Endothelial cell of umbilical vein (primary cell): ENCODE data around the gene CORO2B. TPM values are rescaled to one million over a fixed set of nuclear protein-coding genes. Genes with fewer than 3 reads are reported as not detected.

Experiments
- BruUV-seq: library from RNA; stranded (reverse); fragments of 400-500 nt; replicated peaks from 2 replicates; lab custom pipeline; 2021; lab: Mats Ljungman, UMichigan
- CTCF ChIA-PET: fragments of 300-600, 350-600 bp; sonication (Branson Sonifier 250); formaldehyde crosslinking; loops from one replicate; lab custom pipeline; 2021; ENCODE audit warnings: antibody characterized with exemption, inconsistent platforms; lab: Charles Lee
- POLR2A ChIA-PET: fragments of 300-600, 350-600 bp; sonication (Branson Sonifier 250); formaldehyde crosslinking; loops from one replicate; lab custom pipeline; 2021; ENCODE audit warnings: antibody characterized with exemption, inconsistent platforms; lab: Charles Lee
- DNase-seq: peaks from one replicate; pipeline ENCODE4 v3.0.0-alpha.2; 2011; ENCODE audit warnings: low read depth, low spot score
- FAIRE-seq: peaks from 2 replicates; lab custom pipeline; 2011; peaks lifted over from hg19 to GRCh38; lab: Jason Lieb, UNC
- H2AFZ ChIP-seq: 2 replicates; pipeline ENCODE4 v1.6.0; 2012; ENCODE audit warnings: low read depth, low read length, control low read depth, inconsistent platforms
- H3K27ac ChIP-seq: 2 replicates; pipeline ENCODE4 v1.5.1; 2011; ENCODE audit warnings: low read depth, mild to moderate bottlenecking, control low read depth, low read length, moderate library complexity; ENCODE audit not compliant: insufficient read depth
- H3K27me3 ChIP-seq, 2 experiments: 2 replicates each; pipeline versions ENCODE4 v1.6.0 to v1.6.1; 2011; ENCODE audit warnings: low read length in 2 of 2, mixed read lengths in 1 of 2; ENCODE audit not compliant: control insufficient read depth in 2 of 2, insufficient read depth in 2 of 2
- H3K36me3 ChIP-seq, 2 experiments: 2 replicates in 1 of 2; 3 replicates in 1 of 2; pipeline ENCODE4 v1.5.1; 2011; ENCODE audit warnings: low read length in 2 of 2, mild to moderate bottlenecking in 1 of 2, moderate library complexity in 1 of 2; ENCODE audit not compliant: control insufficient read depth in 2 of 2, insufficient read depth in 2 of 2; ENCODE audit errors: extremely low read depth in 1 of 2
- H3K4me1 ChIP-seq: 3 replicates; pipeline ENCODE4 v1.5.1; 2011; ENCODE audit warnings: mild to moderate bottlenecking, low read length; ENCODE audit not compliant: control insufficient read depth, insufficient read depth; ENCODE audit errors: extremely low read depth
- H3K4me2 ChIP-seq: 2 replicates; pipeline ENCODE4 v1.6.1; 2011; ENCODE audit warnings: low read length, control low read depth, mixed read lengths; ENCODE audit not compliant: insufficient read depth
- H3K4me3 ChIP-seq, 3 experiments: fragments of 200-600 bp in 1 of 3; sonication (generic), shearing (Covaris generic) in 1 of 3; replicated peaks in 1 of 3; 2 replicates each; pipeline ENCODE4 v1.5.1; 2011 to 2016; ENCODE audit warnings: control low read depth in 3 of 3, low read length in 3 of 3, mild to moderate bottlenecking in 2 of 3, inconsistent platforms in 1 of 3, low read depth in 1 of 3, moderate library complexity in 1 of 3; ENCODE audit not compliant: insufficient read depth in 1 of 3
- H3K79me2 ChIP-seq: 2 replicates; pipeline ENCODE4 v1.6.0; 2012; ENCODE audit warnings: low read length, inconsistent platforms; ENCODE audit not compliant: control insufficient read depth, insufficient read depth
- H3K9ac ChIP-seq: replicated peaks from 2 replicates; pipeline ENCODE3; 2011; ENCODE audit warnings: low read length, control low read depth; ENCODE audit not compliant: insufficient read depth; ENCODE audit errors: extremely low read depth
- H3K9me1 ChIP-seq: replicated peaks from 3 replicates; pipeline ENCODE4 v1.6.0; 2011; ENCODE audit warnings: mild to moderate bottlenecking, low read length; ENCODE audit not compliant: control insufficient read depth, insufficient read depth; ENCODE audit errors: extremely low read depth
- H3K9me3 ChIP-seq: replicated peaks from 2 replicates; pipeline ENCODE4 v1.5.1; 2012; ENCODE audit warnings: low read length, inconsistent platforms; ENCODE audit not compliant: control insufficient read depth, insufficient read depth
- H4K20me1 ChIP-seq: replicated peaks from 2 replicates; pipeline ENCODE3; 2011; ENCODE audit warnings: mild to moderate bottlenecking, low read length; ENCODE audit not compliant: control insufficient read depth, insufficient read depth; ENCODE audit errors: extremely low read depth
- CTCF ChIP-seq, 2 donors: IDR thresholded peaks; 1 replicate in 1 of 2; 2 replicates in 1 of 2; pipeline ENCODE4 v1.5.1; 2011; ENCODE audit warnings: low read length in 2 of 2, mild to moderate bottlenecking in 2 of 2, moderate library complexity in 2 of 2, control low read depth in 1 of 2, inconsistent platforms in 1 of 2, low read depth in 1 of 2; ENCODE audit not compliant: insufficient read depth in 1 of 2; ENCODE audit errors: extremely low read depth in 1 of 2
- EZH2 ChIP-seq: IDR thresholded peaks from 2 replicates; pipeline ENCODE4 v1.6.1; 2012; ENCODE audit warnings: borderline replicate concordance, low read depth, mild to moderate bottlenecking, moderate library complexity, low read length, inconsistent platforms; ENCODE audit not compliant: severe bottlenecking
- FOS ChIP-seq: IDR thresholded peaks from 2 replicates; pipeline ENCODE4 v1.6.1; 2011; ENCODE audit warnings: mild to moderate bottlenecking, low read length, moderate library complexity, borderline replicate concordance; ENCODE audit not compliant: insufficient read depth
- GATA2 ChIP-seq: IDR thresholded peaks from 2 replicates; pipeline ENCODE4 v1.7.0; 2011; ENCODE audit warnings: low read depth, mild to moderate bottlenecking, moderate library complexity, mixed read lengths, low read length; ENCODE audit not compliant: insufficient read length, insufficient read depth
- JUN ChIP-seq: IDR thresholded peaks from 2 replicates; pipeline ENCODE4 v1.6.1; 2011; ENCODE audit warnings: borderline replicate concordance, low read depth; ENCODE audit not compliant: insufficient read length, insufficient read depth
- MYC ChIP-seq: IDR thresholded peaks from one replicate; pipeline ENCODE4 v1.6.1; 2011; ENCODE audit warnings: mild to moderate bottlenecking, low read depth, low read length
- POLR2A ChIP-seq: IDR thresholded peaks from 2 replicates; pipeline ENCODE4 v1.6.1; 2012; ENCODE audit warnings: low read depth, mild to moderate bottlenecking, control low read depth, low read length
- POLR2AphosphoS5 ChIP-seq: IDR thresholded peaks from 2 replicates; pipeline ENCODE4 v1.6.1; 2012; ENCODE audit warnings: low read depth, mild to moderate bottlenecking, control low read depth, low read length, moderate library complexity; ENCODE audit not compliant: insufficient read depth
- dilution Hi-C: fragments of 300-500 bp; cut with MboI; formaldehyde crosslinking; loops from one replicate; pipeline ENCODE4 v1.15.0; 2019; ENCODE audit warnings: low sequenced_read_pairs; ENCODE audit not compliant: extremely low pct_ligation_motif_present
- intact Hi-C: fragments of 100-400 bp; cut with micrococcal nuclease; formaldehyde crosslinking; loops from one replicate; pipeline ENCODE4 v1.10.0; 2022
- polyA plus RNA-seq, 4 experiments: library from polyadenylated mRNA; depleted of rRNA in 3 of 4; stranded (reverse) in 3 of 4; unstranded in 1 of 4; fragments of >200 nt; gene quantifications; 2 replicates each; pipeline versions ENCODE4 v1.2.1 to v1.2.3, GENCODE V29; 2011 to 2012; ENCODE audit warnings: missing spikeins in 1 of 4
- total RNA-seq: library from RNA; stranded (reverse); gene quantifications from 2 replicates; pipeline ENCODE4 v1.2.3, GENCODE V29; 2021
- TF ChIP-seq, protein P1 (sequence below): IDR thresholded peaks from 2 replicates; pipeline ENCODE4 v1.6.1; 2011; ENCODE audit not compliant: insufficient read depth, insufficient read length

The CORO2B gene
- total and polyA plus RNA-seq, 2 donors (not counting 3 experiments of a cell fraction or from before 2014, with no cell fraction given) = 2.4 to 3.7 TPM

- BruUV-seq = no TSS peak
- Histone ChIP-seq H3K4me2 (peak overlapping the region; percentile 31), H3K79me2 (no peaks in the 10 kb centered on the region), H3K27ac (no peak overlapping the region), H3K9ac (no peak overlapping the region), H2AFZ (peak overlapping the region; percentile 15), H3K4me1 (peaks cover 24% of the 10 kb centered on the region), H3K9me3 (no peaks in the 10 kb centered on the region), H3K4me3 (no peak overlapping the region), H3K27me3 (no peaks in the 10 kb centered on the region), H4K20me1 (no peaks in the 10 kb centered on the region), H3K9me1 (no peaks in the 10 kb centered on the region), H3K36me3 (no peaks in the 10 kb centered on the region)
- DNase-seq (peak; percentile 79), FAIRE-seq (no peak)
- no peak for TF ChIP-seq CTCF (IDR thresholded peaks at IDR 0.05; ENCODE audit: extremely low read depth in 1 of 2, insufficient read depth in 1 of 2, low read depth in 1 of 2, low read length in 2 of 2)
- TF ChIP-seq EZH2 = no peak
- TF ChIP-seq POLR2AphosphoS5 = no peak
- TF ChIP-seq FOS = no peak
- no peak for TF ChIP-seq GATA2
- no peak for TF ChIP-seq POLR2A
- TF ChIP-seq, protein P1, sequence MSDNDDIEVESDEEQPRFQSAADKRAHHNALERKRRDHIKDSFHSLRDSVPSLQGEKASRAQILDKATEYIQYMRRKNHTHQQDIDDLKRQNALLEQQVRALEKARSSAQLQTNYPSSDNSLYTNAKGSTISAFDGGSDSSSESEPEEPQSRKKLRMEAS = no peak
- no peak for TF ChIP-seq JUN
- TF ChIP-seq MYC = no peak
- CTCF ChIA-PET = interaction anchor here (0.8 to 2.2 kb wide), 9 partner anchors 9 to 398 kb away, joined by 3 to 8 read pairs (median 4); no protein-coding TSS in a partner anchor
- POLR2A ChIA-PET = no interaction called here
- intact Hi-C loops (no loop called here), dilution Hi-C loops (no loop called here)
These were observed 125.8 kb downstream of the CORO2B start for GRCh38 chr15:68704496-68705021.
